ENCODE data around the gene GNPTAB.
"Not testable (repeated sequence)": the region's sequence is repeated elsewhere in the genome, so short reads cannot be mapped to it uniquely, and the experiment has no call there.

The GNPTAB gene

DNA sequence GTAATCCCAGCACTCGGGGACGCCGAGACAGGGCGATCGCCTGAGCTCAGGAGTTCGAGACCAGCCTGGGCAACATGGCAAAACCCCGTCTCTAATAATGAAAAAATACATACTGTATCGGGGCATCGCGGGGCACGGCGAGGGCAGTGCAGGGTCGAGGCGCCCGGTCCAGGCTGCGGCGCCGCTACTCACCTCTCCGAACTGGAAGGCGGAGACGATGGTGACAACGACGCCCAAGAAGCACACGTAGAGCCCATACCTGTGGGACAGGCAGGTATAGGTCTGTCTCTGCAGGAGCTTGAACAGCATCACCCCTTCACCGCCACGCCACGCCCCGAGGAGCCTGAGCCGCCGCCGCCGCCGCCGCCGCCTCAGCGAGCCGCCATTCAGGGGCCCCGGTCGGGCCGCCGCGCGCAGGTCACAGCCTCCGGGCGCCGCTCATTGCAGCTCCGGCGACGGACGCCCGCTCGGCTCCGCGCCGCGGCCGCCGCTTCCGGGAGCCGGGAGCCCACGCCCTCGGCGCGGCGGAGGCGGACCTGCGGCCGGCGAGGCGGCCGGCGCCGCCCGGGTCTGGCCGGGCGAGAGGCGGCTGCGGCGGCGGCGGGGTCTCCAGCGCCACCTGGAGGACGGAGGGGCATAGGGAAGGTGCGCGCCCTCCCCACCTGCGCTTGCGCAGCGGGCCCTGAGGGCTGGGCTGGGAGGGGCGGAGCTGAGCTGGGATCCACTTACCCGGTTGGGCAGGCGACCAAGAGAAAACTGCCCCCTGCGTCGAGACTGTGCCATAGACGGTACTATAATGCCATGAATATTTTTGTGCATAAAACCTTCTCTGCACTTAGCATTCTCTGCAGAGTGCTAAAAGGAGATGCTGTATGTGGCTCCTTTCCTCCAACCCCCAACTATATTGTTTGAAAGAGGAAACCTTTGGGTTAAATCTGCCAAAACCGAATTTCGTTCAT is at the start of gene GNPTAB:
GNPTAB (minus strand) TSS at position 593 of the 959 bp plus-strand sequence; CDS start at position 309, 284 bp downstream.
- DNase-seq (ENCODE audit: low read depth, low spot score) = peak; percentile 95

DNA sequence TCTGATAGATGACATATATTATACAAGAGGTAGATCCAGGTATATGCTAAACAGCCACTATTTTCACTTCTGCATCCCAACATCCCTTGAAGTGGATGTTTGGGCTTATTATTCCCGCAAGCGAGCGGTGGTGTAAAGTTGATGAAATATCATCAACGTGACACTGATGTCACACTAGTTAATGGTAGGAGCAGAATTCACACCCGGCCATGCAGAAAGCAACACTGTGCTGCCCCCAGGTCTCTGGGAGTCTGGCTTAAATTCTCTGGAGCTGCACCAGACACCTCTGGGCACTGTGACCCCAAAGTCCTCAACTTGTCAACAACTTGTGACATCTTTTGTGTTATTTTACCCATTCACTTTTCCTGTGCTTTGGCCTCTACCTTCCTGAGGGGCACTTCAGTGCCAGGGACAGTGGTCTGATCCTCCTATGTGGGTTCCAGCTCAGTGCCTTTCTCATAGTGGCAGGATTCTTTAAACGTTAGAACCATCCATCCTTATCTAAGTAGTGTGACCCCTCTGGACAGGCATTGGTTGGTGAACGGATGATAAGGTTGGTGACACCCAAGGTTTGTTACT is 47.6 kb upstream of the GNPTAB start:
- DNase-seq (ENCODE audit: low read depth, low spot score) = no peak

DNA sequence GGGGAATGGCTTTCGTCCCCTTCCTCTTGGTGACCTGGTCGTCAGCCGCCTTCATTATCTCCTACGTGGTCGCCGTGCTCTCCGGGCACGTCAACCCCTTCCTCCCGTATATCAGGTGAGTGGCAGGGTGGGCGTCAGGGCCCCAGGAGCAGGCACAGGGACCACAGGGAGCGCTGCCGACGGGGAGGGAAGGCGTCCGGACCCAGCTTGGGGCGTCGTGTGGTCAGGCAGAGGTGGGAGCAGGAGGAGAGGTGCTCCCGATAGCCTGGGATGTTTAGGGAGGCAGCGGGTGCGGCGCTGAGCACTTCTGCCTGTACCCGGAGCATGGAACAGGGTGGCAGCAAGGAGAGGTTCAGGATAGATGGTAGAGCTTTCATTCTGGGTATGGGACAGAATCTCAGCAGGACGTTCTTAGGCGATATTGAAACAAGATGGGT is 47.1 kb upstream of the GNPTAB start:
- DNase-seq (ENCODE audit: low read depth, low spot score) = peak; percentile 58

DNA sequence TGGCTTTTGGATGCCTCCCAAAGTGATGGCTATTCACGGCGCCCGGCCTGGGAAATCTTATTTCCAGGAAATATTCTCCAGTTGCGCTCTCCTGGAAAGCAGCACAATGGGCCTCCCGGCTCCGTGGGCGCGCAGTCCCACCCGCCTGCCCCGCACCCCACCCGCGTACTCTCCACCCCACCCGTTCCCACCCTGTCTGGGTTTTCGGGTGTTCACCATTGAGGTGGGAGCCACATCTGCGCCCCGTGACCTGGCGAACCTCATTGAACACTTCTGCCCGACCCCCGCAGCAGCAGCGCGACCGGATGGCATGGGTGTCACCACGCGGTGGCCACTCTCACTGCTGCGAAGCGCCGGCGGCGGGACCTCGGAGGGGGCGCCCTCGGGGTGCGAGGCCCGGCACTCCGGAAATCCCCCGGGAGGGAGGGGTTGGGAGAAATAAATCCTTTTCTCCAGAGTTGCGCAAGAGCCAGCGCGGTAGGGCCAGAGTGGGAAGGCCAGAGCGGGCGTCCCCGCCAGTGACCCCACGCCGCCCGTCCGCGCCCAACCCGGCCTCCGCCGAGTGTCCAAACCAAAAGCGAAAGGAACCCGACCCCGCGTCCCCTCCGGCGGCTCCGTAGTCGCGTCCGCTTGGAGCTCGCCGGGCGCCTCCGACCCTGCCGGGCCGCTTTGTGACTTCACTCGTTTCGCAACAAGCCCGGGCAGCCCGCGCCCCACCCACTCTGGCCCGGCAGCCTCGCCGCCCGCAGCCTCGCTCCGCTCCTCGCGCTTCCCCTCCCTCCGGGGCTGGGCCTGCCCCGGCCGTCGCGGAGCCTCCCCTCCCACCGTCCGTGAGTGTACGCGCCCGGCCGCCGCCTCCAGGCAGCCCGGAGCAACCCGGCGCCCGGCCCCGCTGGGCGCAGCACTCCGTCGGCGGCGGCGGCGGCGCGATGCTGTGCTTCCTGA is 46.4 kb upstream of the GNPTAB start, which contains the start of gene DRAM1:
DRAM1 (plus strand) TSS at position 720 of the 945 bp plus-strand sequence; CDS start at position 930, 210 bp downstream.
- DNase-seq (ENCODE audit: low read depth, low spot score) = peak; percentile 91

DNA sequence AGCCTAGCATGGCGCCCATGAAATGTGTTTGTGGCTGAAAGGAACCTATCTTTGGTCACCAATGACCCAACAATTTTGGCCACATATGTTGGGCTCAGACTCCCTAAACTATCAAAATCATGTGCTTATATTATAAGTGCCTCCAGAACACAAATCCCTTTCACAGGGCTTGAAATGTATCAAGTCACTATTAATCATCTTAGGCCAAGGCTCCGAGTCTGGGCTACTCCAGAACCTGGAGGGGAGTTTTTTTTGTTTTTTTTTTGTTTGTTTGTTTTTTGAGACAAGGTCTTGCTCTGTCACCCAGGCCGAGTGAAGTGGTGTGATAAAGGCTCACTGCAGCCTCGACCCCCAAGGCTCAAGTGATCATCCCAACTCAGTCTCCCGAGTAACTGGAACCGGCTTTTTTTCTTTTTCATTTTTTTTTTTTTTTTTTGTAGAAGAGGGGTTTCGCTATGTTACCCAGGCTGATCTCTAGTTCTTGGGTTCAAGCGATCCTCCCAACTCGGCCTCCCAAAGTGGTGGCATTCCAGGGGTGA is 45.6 kb upstream of the GNPTAB start:
- peak; percentile 22 for DNase-seq (ENCODE audit: low read depth, low spot score)

DNA sequence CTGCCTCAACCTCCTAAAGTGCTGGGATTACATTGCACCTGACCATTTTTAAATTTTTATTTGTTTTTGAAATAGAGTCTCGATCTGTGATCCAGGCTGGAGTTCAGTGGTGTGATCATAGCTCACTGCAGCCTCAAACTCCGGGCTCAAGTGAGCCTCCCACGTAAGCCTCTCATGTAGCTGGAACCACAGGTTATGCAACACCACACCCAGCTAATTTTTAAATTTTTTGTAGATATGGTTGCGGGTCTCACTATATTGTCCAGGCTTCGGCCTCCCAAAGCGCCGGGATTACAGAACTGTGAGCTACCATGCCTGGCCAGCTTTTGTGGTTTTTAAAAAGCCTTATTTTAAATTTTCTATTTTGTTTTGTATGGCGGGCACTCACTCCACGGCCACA is 44.4 kb upstream of the GNPTAB start:
- DNase-seq (ENCODE audit: low read depth, low spot score) = no peak

DNA sequence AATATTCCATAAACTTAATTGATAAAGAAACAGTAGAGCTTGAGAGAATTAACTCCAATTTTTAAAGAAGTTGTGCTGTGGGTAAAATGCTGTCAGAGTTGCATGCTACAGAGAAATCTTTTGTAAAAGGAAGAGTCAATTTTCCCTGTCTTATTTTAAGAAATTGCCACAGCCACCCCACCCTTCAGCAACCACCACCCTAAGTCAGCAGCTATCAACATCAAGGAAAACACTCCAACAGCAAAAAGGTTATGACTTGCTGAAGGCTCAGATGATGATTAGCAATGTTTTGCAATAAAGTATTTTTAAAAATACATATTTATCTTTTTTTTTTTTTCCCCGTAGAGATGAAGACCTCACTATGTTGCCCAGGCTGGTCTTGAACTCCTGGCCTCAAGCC is 40.2 kb upstream of the GNPTAB start:
- no peak for DNase-seq (ENCODE audit: low read depth, low spot score)

DNA sequence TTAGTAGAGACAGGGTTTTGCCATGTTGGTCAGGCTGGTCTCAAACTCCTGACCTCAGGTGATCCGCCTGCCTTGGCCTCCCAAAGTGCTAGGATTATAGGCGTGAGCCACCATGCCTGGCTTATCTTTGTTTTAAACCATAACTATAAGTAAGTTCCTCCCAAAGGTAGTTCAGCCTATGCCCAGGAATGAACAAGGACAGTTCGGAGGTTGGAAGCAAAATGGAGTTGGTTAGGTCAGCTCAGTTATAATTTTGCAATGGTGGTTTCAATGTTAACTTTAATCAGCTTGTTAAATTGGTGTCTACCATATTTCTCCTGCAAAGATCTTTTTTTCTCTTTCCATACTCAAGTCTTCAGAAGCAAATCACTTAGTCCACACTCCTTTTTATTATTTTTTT is 36.9 kb upstream of the GNPTAB start:
- DNase-seq (ENCODE audit: low read depth, low spot score) = not testable (repeated sequence)

DNA sequence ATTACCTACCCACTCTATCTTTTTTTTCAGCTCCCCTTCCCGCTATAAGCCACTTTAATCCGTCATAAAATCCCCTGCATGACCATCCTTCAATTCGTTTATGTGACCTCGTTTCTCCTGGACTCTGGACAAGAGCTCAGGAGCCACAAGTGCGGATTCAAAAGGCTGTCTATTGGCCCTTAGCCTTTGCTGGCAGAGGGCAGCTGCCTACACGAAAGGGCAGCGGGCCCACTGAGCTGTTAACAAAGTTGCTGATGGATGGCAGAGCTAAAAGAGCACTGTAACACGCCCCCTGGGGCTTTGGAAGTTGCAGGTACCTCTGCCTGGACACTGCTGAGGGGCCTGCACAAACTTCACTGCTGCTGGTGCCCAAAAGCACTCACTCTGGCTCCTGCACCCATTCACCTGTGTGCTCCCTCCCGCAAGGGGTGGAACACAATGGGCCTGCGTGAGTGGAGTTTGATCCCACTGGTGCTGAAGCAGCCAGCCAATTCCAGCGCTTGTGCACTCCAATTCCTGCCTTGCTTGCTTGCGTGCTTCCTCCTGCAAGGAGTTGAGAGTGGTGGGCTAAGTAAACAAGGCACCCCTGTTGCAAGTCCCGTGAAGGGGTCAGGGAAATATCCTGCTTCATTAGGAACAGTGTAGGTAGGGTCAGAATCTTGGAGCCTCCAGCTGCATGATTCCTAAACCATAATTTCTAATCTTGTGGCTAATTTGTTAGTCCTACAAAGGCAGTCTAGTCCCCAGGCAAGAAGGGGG is 36.0 kb upstream of the GNPTAB start:
- peak; percentile 15 for DNase-seq (ENCODE audit: low read depth, low spot score)

DNA sequence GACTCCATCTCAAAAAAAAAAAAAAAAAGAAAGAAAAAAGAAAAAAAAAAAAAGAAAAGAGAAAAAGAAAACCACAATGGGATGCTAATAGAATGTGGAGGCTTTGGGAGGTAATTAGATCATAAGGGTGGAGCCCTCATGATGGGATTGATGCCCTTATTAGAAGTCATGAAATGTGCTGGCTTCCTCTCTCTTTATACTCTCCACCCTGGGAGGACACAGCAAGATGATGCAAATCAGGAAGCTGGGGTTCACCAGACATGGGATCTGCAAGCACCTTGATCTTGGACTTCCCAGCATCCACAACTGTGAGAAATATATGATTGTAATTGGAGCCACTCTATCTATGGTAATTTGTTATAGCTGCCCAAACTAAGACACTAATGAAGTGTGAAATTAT is 33.2 kb upstream of the GNPTAB start:
- DNase-seq (ENCODE audit: low read depth, low spot score) = no peak

DNA sequence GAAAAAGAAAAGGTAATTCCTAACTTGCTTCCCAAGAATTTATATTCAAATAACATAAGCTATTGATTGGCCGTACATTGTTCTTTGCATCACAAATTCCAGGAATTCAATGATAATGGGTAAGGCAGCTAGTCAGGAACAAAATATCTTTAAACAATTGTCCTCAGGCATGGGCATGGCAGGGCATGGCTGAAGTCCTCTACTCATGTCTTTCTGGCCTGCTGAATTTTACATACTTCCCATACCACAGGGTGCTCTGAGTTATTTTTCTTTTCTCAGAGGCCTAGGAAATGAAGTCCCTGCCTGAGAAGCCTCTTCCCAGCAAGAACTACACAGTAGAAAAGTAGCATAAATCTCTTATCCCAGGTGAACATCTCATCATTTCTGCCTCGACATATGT is 31.5 kb upstream of the GNPTAB start:
- no peak for DNase-seq (ENCODE audit: low read depth, low spot score)

DNA sequence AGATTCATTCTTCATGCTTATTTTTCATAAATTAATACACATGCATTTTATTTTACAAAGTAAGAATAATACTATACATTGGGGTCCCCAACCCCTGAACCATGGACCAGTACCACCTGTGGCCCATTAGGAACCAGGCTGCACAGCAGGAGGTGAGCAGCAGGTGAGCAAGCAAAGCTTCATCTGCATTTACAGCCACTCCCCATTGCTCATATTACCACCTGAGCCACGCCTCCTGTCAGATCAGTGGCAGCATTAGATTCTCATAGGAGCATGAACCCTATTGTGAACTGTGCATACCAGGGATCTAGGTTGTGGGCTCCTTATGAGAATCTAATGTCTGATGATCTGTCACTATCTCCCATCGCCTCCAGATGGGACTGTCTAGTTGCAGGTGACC is 30.9 kb upstream of the GNPTAB start:
- DNase-seq (ENCODE audit: low read depth, low spot score) = not testable (repeated sequence)

DNA sequence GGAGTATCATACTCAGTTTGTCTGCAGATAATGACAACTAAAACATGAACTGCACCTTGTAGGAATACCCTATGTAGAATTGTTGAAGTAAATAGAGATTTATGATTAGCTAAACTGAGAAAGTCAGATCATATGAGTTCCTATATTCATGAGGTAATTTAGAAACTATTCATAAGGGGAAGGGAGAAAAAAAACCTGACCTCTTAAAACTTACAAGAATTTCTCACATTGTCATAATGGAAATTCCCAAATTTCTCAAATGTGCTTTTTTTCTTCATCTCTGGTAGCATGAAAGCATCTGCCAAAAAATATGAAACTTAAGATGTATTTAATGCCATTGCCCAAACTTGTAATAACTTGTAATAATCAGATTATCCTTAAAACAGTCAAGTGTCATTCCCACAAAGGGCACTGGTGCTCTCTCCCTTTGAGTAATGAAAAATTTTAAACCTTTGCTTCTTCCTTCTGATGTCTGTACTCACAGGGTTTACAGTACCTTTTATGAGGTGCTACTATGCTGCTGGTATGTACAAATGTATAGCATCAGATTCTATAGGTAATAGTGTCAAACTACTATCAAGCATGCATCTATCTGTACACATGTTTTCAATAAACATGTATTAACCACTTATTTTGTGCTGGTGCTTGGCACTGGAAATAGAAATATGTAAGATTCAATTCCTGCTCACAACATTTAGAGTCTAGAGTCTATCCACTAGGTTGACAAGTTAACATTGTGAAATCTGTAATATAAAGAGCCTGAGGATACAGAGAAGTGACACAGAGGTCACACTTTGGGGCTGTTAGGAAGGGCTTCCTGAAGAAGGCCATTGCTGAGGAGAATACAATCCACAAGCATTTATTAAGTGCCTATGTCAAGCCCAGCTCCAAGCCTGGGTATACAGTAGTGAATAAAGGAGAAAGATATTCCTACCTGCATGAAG is 29.2 kb upstream of the GNPTAB start:
- DNase-seq (ENCODE audit: low read depth, low spot score) = no peak

DNA sequence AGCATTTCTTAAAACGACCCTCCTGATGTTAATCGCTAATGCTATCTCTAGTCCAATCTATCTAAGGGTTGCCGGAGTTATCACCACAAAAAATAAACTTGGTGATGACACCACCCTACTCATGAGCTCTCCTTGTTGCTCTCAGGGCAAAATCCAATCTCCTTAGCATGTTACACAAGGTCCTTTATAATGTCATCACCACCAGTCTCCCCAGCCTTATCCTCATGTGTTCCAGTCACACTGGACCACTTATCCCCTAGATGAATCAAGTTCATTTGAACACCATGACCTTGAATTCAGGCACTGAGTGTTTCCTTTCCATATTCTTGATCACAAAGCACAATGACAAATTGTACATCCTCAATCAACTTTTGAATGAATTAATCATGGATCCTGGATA is 27.6 kb upstream of the GNPTAB start:
- no peak for DNase-seq (ENCODE audit: low read depth, low spot score)

DNA sequence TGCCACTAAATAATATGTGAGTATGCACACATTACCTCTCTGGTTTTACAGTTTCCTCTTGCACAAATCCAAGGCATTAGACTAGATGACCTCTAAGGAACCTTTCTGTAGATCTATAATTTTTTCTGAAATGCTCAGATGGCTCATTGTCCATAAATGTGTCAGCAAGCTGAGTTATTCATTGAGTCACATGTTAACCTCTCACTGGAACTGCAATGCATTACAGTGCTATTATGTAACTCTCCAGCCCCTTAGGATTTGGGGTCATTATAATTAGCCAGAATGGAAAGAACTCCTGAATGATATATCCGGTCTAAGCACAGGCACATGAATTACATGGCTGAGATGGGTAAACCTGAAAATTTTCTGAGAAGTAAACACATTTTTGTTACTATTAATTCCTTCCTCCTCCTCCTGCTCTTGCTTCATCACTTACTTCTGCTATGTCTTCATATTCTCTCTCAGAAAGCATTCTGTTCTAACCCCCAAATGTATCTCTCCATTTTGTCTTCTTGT is 26.3 kb upstream of the GNPTAB start:
- DNase-seq (ENCODE audit: low read depth, low spot score) = no peak

DNA sequence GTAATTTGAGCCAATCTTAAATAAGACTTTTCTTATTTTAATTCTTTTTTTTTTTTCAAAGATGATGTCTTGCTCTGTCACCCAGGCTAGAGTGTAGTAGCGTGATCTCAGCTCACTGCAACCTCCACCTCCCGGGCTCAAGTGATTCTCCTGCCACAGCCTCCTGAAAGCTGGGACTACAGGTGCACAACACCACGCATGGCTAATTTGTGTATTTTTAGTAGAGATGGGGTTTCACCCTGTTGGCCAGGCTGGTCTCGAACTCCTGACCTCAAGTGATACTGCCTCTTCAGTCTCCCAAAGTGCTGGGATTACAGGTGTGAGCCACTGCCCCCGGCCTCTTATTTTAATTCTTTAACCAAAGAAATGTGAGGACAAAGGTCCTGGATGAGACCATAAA is 25.9 kb upstream of the GNPTAB start:
- DNase-seq (ENCODE audit: low read depth, low spot score) = not testable (repeated sequence)

DNA sequence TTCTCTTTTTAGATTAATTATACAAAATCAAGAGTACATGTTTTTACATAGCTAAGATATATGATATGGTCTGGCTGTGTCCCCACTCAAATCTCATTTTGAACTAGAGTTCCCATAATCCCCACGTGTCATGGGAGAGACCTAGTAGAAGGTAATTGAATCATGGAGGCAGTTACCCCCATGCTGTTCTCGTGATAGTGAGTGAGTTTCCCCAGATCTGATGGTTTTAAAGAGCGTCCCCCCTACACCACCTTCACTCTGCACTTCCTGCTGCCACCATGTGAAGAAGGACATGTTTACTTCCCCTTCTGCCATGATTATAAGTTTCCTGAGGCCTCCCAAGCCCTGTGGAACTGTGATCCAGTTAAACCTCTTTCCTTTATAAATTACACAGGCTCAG is 25.2 kb upstream of the GNPTAB start:
- DNase-seq (ENCODE audit: low read depth, low spot score) = no peak

DNA sequence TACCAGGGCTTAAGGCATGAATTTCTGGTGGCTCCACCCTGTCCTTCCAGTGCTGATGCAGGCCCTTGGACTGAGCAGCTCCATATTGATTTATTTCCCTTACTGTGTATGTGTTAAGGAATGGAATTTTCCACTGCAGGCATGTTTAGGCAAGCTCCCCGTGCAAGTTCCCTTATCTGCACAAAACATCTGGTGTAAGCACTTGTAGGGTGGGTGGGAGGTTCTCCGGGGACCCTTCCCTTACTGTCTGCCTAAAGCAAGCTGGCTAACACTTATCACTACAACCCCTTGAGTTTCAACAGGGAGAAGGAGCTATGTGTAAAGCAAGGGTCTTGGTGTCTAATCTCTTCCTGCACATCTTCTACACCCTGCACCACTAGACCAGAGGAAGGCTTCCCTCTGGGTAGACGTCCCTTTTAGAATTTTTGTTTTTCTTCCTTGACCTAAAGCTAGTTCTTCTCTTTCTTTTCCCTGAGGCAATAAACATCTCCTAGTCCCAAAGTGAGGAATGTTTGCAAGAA is 24.7 kb upstream of the GNPTAB start:
- DNase-seq (ENCODE audit: low read depth, low spot score) = peak; percentile 24

DNA sequence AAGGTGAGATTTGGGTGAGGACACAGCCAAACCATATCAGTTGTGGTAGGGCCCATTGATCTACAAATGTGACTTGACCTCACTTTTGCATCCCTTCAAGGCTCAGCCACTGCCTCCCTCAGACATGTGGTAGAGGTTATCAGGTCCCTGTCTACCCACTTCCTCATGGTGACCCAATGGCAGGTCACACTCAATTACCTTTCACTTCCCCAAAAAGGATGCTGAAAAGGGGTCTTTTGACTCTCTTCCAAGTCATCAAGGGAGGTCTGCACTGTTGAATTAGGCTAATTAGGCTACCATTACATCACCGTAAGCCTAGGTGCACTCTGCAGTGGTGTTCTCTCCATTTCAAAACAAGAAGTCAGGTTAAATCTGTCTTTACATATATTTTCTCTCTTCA is 24.0 kb upstream of the GNPTAB start:
- DNase-seq (ENCODE audit: low read depth, low spot score) = no peak

Measured in ELF-1 (cell line).